ENCODE results near the gene ADAMTS2.

The ADAMTS2 gene

GRCh38 chr5:179135006-179135405, 210.3 kb downstream of the ADAMTS2 start:
- DNase-seq: no peak

GRCh38 chr5:179134511-179134910, 210.8 kb downstream of the ADAMTS2 start:
- DNase-seq: no peak

DNA sequence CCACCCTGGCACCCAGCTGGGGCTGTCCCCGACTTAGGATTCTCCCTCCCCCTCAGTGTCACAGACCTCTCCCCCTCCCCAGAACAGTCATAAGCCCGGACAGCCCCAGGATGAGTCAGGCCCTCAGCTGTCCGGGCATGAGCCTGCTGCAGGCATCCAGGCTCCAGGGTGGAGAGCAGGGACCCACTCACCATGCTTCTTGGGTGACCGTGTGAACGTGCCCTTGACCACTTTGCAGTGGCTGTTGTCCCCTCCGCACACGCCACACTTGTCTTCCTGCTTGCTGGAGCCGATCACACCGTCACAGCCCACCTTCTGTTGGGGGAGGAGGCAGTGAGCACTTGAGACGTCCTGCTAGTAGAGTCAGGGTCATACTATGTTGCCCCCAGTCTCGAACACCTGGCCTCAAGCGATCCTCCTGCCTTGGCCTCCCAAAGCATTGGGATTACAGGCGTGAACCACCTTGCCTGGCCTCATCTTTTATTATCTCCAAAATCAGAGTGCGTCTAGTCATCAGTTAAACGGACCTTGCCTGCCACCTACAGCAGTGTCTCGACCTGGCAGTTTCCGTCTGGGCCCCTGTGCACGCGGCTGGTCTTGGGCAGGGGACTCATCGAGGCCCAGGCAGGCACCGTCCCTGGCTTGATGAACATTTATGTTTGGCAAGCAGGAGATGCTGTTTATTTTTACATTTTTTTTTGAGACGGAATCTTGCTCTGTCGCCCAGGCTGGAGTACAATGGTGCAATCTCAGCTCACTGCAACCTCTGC, 212.5 kb downstream of the ADAMTS2 start:
- no peak for DNase-seq

- DNase-seq: no peak
Observed at GRCh38 chr5:179131886-179132585, 213.2 kb downstream of the ADAMTS2 start.

DNA sequence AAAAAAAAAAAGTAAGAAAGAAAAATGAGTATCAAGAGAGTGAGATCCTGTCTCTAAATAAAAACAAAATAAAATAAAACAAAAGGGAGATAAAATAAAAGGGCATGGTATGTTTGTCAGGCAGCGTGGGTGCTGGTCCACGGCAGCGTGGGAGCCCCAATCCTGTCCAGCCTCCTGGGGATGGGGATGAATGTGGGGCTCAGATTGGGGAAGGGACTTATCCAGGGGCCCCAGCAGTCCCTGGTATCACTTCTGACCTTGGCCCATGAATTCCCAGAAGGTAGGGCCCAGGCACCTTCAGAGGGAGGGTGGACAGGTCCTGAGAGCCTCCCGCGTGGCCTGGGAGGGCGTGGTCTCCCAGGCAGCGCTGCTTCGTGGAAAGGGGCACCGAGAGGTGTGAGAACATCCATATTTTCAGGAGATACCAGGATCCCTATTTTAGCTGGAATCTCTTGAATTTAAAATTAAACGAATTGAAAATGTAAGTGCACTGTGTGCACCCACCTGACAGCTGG, 213.9 kb downstream of the ADAMTS2 start:
- DNase-seq: no peak

GRCh38 chr5:179130101-179130681, 215.1 kb downstream of the ADAMTS2 start:
- no peak for DNase-seq

DNA sequence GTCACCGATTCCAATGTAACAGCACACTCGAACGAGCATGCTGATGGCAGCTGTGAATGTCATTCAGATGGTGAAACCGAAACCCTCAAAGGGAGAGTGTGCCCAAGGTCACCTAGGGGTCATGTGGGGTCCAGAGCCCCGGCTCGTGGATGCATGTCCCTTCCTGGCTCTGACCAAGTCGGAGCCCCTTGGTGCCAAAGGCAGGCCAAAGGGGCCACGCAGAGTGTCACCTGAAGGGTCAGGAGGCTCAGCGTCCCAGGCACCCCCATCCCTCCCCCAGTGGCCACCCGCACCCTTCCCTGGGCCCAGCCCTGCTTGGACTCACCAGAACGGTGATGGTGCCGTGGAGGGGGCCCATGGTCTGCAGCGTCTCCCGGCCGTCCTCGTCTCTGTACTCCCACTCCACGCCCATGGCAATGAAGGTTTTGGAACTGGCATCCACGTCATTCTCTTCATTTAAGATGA, 215.6 kb downstream of the ADAMTS2 start:
- no peak for DNase-seq

DNA sequence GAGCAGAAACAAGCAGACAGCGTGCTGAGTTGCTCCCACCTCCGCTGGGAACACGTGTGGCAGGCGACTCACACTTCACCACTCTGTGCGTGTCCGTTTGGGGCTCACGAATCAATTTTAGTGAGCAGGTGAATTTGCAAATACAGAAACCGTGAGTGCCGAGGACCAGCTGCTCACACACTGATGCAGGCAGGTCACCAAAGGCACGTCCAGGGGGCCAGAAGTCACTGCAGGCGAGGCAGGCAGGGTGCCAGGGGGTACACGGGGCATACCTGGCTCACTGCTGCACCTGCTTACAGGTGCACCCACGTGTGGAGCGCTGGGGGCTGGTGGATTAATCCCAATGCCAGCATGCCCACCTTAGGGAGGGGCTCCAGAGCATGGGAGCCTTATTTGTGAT, 216.3 kb downstream of the ADAMTS2 start:
- no peak for DNase-seq

DNA sequence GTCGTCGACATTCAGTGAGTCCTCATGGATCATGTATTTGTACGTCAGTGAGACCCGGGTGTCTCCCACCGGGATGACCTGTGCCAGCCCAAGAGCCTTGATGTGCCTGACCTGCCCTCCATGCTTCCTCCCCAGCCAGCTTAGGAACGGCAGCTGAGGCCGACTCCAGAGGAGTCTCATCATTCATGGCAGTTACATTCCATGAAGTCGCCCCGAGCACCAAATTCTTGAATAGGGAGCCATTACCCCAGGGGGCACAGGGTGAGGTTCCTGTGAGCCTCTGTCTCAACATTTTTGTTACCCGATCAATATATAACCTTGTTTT, 217.3 kb downstream of the ADAMTS2 start:
- no peak for DNase-seq

DNA sequence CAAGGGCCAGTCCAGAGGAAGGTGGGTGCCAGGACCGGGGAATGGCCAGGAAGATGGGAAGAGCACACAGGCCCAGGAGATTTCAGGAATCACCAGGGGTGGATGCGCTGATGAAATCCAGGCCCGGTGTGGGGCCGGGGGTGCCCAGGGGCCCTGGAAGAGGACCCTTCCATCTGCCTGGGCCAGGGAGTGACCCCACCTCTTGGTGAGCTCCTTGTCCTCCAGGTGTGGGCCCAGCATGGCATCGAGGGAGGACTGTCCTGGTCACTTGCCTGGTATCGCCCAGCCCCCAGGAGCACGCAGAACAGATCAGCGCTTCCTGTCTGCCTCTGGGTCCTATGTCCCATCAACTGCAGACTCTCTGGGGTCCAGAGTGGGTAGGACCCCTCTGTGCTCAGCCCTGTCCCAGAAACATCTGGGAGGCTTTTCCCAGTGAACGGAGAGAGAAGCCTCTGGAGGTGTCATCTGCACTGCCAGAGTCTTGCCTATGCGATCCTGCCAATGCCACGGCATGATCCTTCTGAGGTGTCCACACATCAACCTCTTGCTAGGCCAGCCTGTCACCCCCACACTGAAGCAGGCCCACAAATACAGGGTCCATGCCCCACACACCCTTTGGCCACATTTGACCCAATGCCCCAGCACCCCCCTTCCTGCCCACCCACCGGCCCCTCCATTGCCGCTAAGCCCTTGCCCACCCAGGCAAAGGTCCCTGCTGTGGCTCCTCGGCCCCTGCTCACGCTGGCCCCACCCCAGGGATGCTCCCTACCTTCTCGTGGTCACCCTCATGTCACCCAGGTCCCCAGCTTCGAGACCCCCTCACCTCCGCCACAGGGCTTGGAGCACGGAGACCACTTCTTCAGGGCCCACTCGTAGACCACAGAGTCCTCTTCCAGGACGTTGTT, 217.9 kb downstream of the ADAMTS2 start:
- DNase-seq: no peak

DNA sequence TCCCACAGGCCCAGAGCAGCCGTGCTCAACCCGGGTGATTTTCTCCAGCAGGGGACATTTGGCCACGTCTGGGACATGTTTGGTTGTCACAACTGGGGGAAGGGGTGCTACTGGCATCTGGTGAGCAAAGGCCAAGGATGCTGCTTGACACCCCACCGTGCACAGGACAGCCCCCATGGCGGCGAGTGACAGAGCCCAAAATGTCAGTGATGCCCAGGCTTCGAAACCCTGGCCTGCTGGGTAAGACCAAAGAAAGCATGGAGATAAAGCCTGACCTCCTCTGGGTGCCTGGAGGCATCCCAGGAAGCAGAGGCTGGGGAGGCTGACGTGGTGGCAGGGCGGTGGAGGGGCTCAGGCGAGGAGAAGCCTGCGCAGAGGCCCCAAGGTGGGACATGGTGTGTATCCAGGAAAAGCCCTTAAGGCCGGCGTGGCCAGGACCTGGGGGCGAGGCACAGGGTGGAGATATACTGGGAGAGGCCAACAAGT, 218.7 kb downstream of the ADAMTS2 start:
- DNase-seq: no peak

DNA sequence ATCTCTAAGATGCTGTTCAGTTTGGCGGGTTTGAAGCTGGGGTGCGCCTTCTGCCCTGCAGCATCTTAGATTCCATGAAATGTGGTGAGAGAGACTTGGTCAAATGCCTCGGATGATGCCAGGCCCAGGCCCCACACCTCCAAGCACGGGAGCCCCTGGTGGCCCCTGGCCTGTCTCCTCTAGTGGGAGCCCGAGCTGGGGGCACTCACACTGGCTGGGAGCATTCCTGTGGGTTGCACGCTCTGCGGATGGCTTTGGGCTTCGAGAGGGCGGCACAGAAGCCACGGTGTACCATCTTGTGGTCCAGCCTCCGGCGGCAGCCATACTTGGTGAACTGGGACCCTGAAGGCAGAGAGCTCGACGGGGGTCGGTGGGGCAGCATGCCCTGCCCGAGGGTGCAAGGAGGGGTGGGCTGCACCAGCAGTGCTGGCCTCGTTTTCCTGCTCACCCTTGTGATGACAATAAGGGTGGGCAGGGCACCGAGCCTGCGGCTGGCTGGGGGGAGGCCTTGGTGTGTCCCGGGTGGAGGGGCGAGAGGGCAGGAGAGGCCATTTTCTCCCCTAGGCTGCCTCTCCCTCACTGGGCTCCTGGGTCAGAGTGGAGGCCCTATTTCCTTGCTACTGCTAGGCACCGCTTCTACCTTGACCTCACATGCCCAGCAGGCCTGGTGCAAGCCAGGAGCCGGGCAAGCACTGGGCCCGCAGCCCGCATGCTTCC, 219.3 kb downstream of the ADAMTS2 start:
- DNase-seq: no peak

DNA sequence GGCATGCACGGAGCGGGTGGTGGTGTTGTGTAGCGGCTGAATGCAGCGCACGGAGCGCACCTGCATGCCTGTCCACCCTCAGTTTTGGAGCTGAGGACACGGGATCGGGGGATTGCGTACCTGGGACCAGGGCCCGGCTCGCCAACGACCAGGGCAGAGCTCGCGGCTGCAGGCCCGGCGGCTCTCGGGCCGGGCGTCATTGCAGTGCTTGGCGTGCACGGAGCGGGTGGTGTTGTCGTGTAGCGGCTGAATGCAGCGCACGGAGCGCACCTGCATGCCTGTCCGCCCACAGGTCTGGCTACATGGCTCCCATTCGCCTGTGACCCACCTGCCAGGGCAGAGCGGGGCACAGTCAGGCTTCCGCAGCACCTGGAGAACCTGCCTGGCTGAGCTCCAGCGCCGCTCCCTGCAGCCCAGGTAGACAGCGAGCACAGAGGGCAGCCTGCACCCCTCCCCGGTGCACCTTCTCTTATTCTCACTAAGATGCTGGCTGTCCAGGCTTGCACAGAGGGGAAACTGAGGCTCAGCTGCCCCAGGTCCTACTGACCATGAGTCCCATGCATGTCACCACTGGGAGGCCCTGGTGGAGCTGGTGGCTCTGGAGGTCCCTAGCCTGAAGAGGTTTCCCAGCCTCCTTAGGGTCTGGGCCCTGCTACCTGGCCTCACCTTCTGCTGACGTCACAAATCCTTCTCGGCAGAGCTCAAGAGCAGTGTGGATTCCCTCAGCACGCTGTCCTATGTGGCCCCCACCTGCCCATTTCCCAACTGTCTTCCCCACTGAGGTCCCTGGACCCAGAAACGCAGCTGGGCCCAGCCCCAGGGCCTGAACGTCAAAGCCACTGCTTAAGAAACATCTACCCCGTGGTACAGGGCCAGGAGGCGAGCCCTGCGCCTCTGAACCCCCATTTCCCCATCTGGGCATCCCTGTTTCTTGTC, 220.1 kb downstream of the ADAMTS2 start:
- DNase-seq: no peak

DNA sequence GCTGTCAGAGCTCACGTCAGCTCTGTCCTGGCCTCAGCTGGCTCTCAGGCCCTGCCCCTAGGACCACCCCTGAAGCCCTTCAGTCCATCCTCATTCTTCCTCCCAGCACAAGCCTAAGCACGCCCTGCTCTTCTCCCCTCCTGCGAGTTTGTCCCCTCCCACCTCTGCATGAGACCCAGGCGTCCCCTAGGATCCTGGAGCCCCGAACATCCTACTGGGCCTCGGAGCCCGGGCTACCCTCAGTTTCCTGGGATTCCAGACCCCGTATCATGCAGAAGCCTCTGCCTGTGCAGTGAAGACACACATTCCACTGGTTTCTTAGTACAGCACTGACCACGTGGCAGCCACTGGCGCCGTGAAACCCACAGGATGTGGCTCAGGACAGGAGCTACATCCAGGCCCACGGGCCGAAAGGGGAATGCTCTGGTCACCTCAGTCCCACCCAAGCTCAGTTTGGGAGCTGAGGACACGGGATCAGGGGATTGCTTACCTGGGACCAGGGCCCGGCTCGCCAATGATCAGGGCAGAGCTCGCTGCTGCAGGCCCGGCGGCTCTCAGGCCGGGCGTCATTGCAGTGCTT, 220.9 kb downstream of the ADAMTS2 start:
- DNase-seq: no peak

DNA sequence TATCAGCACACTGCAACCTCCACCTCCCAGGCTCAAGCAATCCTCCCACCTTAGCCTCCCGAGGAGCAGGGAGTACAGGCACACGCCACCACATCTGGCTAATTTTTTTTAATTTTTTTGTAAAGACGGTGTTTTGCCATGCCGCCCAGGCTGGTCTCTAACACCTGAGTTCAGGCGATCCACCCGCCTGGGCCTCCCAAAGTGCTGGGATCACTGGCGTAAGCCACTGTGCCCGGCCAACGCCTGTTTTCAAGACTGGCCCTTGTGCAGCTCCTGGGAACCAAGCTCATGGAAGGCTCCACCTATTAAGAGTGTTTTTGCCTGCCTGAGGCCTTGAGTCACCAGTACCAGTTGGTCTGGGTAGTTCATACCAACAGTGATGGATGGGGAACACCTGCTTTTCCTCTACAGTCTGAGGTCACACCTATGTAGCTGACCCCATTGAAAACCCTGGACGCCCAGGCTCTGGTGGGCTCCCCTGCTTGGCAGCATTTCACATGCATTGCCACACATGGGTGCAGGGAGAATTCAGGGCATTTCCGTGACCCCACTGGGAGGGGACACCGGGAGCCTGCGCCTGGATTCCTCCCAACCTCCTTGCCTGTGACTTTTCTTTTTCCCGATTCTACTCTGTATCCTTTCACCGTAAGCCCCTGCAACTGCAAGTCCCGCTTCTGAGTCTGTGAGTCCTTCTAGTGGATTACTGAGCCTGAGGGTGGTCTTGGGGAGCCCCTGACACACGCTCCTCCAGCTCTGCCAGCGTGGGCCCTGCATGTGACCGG, 221.6 kb downstream of the ADAMTS2 start:
- no peak for DNase-seq

- no peak for DNase-seq
Observed at GRCh38 chr5:179123109-179123426, 222.2 kb downstream of the ADAMTS2 start.

- no peak for DNase-seq
Observed at GRCh38 chr5:179122411-179123108, 222.7 kb downstream of the ADAMTS2 start.

GRCh38 chr5:179121667-179122111, 223.6 kb downstream of the ADAMTS2 start:
- no peak for DNase-seq
